Superior temporal gyrus (tissue), 1 donor: Measurements from ENCODE around the gene TNXB.
"Not testable (repeated sequence)": the region's sequence is repeated elsewhere in the genome, so short reads cannot be mapped to it uniquely, and the experiment has no call there.

Source experiments
- DNase-seq: peaks from one replicate; pipeline ENCODE4 v3.0.0-alpha.2; 2016; ENCODE audit errors: extremely low spot score

Gene TNXB

GRCh38 chr6:32040299-32041049 is 68.7 kb downstream of the TNXB start:
- DNase-seq = not testable (repeated sequence)

- DNase-seq = not testable (repeated sequence)
Observed at GRCh38 chr6:32039321-32040274, 69.5 kb downstream of the TNXB start.

- not testable (repeated sequence) for DNase-seq
Observed at GRCh38 chr6:32038878-32039277, 70.3 kb downstream of the TNXB start.

GRCh38 chr6:32037598-32038524 is 71.3 kb downstream of the TNXB start, which contains the start of gene CYP21A2:
TSS of gene CYP21A2 (plus strand) at chr6:32038415. CDS start at chr6:32038423, 8 bp downstream.
- DNase-seq = not testable (repeated sequence)

- not testable (repeated sequence) for DNase-seq
Observed at GRCh38 chr6:32037136-32037535, 72.0 kb downstream of the TNXB start.

GRCh38 chr6:32035283-32036013 is 73.7 kb downstream of the TNXB start:
- DNase-seq = not testable (repeated sequence)

- DNase-seq = not testable (repeated sequence)
Observed at GRCh38 chr6:32029553-32029952, 79.6 kb downstream of the TNXB start.

GRCh38 chr6:32028631-32029030 is 80.5 kb downstream of the TNXB start:
- not testable (repeated sequence) for DNase-seq

- not testable (repeated sequence) for DNase-seq
Observed at GRCh38 chr6:32022100-32022499, 87.0 kb downstream of the TNXB start.

- DNase-seq = not testable (repeated sequence)
Observed at GRCh38 chr6:32014547-32014946, 94.6 kb downstream of the TNXB start, which contains the start of gene C4B. TSS of gene C4B (plus strand) at chr6:32014795. CDS start at chr6:32014846, 51 bp downstream.

GRCh38 chr6:32013738-32014137 is 95.4 kb downstream of the TNXB start:
- not testable (repeated sequence) for DNase-seq

GRCh38 chr6:32012941-32013617 is 96.1 kb downstream of the TNXB start:
- DNase-seq = not testable (repeated sequence)

GRCh38 chr6:32010856-32011530 is 98.1 kb downstream of the TNXB start:
- not testable (repeated sequence) for DNase-seq

- DNase-seq = not testable (repeated sequence)
Observed at GRCh38 chr6:32009537-32009936, 99.6 kb downstream of the TNXB start.

- DNase-seq = not testable (repeated sequence)
Observed at GRCh38 chr6:32008616-32009015, 100.5 kb downstream of the TNXB start.

GRCh38 chr6:32008037-32008436 is 101.1 kb downstream of the TNXB start:
- not testable (repeated sequence) for DNase-seq

GRCh38 chr6:32007086-32007485 is 102.1 kb downstream of the TNXB start:
- not testable (repeated sequence) for DNase-seq

GRCh38 chr6:32005991-32006529 is 103.1 kb downstream of the TNXB start:
- not testable (repeated sequence) for DNase-seq

- not testable (repeated sequence) for DNase-seq
Observed at GRCh38 chr6:32005538-32005880, 103.6 kb downstream of the TNXB start.
